CD14-positive monocyte (primary cell): ENCODE measurements around the gene IRF9. TPM values are rescaled to one million over a fixed set of nuclear protein-coding genes. Genes with fewer than 3 reads are reported as not detected.

Experiments used
- DNase-seq, 3 donors: peaks; one replicate each; pipeline ENCODE4 v3.0.0-alpha.2; 2011 to 2022
- H2AFZ ChIP-seq: 2 replicates; pipeline ENCODE4 v1.6.0; 2012; ENCODE audit warnings: mild to moderate bottlenecking, low read depth, low read length, inconsistent platforms; ENCODE audit not compliant: insufficient read depth, poor library complexity, severe bottlenecking
- H3K27ac ChIP-seq, 2 donors: 1 replicate in 1 of 2; 2 replicates in 1 of 2; pipeline ENCODE4 v1.5.1; 2012 to 2013; ENCODE audit warnings: low read length in 2 of 2, control low read depth in 1 of 2, inconsistent platforms in 1 of 2, low read depth in 1 of 2, mild to moderate bottlenecking in 1 of 2
- H3K27me3 ChIP-seq, 2 donors: one replicate each; pipeline versions ENCODE4 v1.6.0 to v1.6.1; 2011 to 2013; ENCODE audit warnings: low read length in 2 of 2; ENCODE audit not compliant: control insufficient read depth in 2 of 2, insufficient read depth in 2 of 2
- H3K36me3 ChIP-seq, 2 donors: replicated peaks in 1 of 2; 1 replicate in 1 of 2; 2 replicates in 1 of 2; pipeline versions ENCODE4 v1.5.1 to v1.6.1; 2012 to 2013; ENCODE audit warnings: low read length in 2 of 2, control low read depth in 1 of 2, inconsistent platforms in 1 of 2, mild to moderate bottlenecking in 1 of 2; ENCODE audit not compliant: insufficient read depth in 2 of 2, control insufficient read depth in 1 of 2
- H3K4me1 ChIP-seq, 2 donors: 1 replicate in 1 of 2; 2 replicates in 1 of 2; pipeline versions ENCODE4 v1.5.1 to v1.6.1; 2012 to 2013; ENCODE audit warnings: low read length in 2 of 2, control low read depth in 1 of 2, inconsistent platforms in 1 of 2, mild to moderate bottlenecking in 1 of 2, moderate library complexity in 1 of 2; ENCODE audit not compliant: insufficient read depth in 2 of 2, control insufficient read depth in 1 of 2
- H3K4me2 ChIP-seq: replicated peaks from 2 replicates; pipeline ENCODE3; 2012; ENCODE audit warnings: low read length, moderate library complexity, mild to moderate bottlenecking; ENCODE audit not compliant: poor library complexity, severe bottlenecking; ENCODE audit errors: extremely low read depth
- H3K4me3 ChIP-seq, 3 experiments: fragments of 200-600 bp in 1 of 3; sonication (generic) in 1 of 3; replicated peaks in 1 of 3; 1 replicate in 2 of 3; 2 replicates in 1 of 3; pipeline ENCODE4 v1.5.1; 2011 to 2013; ENCODE audit warnings: low read length in 3 of 3, mild to moderate bottlenecking in 3 of 3, control low read depth in 2 of 3, low read depth in 2 of 3, inconsistent platforms in 1 of 3, moderate library complexity in 1 of 3
- H3K79me2 ChIP-seq: 2 replicates; pipeline ENCODE4 v1.6.0; 2012; ENCODE audit warnings: mild to moderate bottlenecking, control low read depth, inconsistent platforms, low read length, moderate library complexity; ENCODE audit not compliant: insufficient read depth
- H3K9ac ChIP-seq: 2 replicates; pipeline ENCODE4 v1.6.0; 2017; ENCODE audit warnings: low read length, mild to moderate bottlenecking; ENCODE audit not compliant: insufficient read depth, poor library complexity, severe bottlenecking
- H3K9me3 ChIP-seq, 2 donors: replicated peaks in 1 of 2; 1 replicate in 1 of 2; 2 replicates in 1 of 2; pipeline versions ENCODE4 v1.5.1 to v1.6.1; 2012 to 2013; ENCODE audit warnings: low read length in 2 of 2, control low read depth in 1 of 2; ENCODE audit not compliant: control insufficient read depth in 1 of 2, insufficient read depth in 1 of 2
- H4K20me1 ChIP-seq: 2 replicates; pipeline ENCODE4 v1.6.0; 2012; ENCODE audit warnings: mild to moderate bottlenecking, low read length, control low read depth, moderate library complexity; ENCODE audit not compliant: insufficient read depth
- H3K27ac Mint-ChIP-seq, 7 donors: one replicate each; pipeline ENCODE4 v1.8.0; 2020; ENCODE audit warnings: mild to moderate bottlenecking in 7 of 7, mixed read lengths in 7 of 7, moderate library complexity in 6 of 7, inconsistent platforms in 2 of 7
- H3K27me3 Mint-ChIP-seq, 3 donors: one replicate each; pipeline ENCODE4 v1.8.0; 2021 to 2022; ENCODE audit warnings: low read depth in 3 of 3, mild to moderate bottlenecking in 3 of 3, mixed read lengths in 3 of 3, moderate library complexity in 3 of 3, inconsistent platforms in 1 of 3
- H3K36me3 Mint-ChIP-seq, 2 donors: one replicate each; pipeline ENCODE4 v1.8.0; 2020; ENCODE audit warnings: mixed read lengths in 2 of 2, inconsistent platforms in 1 of 2, mild to moderate bottlenecking in 1 of 2
- H3K4me1 Mint-ChIP-seq: one replicate; pipeline ENCODE4 v1.8.0; 2020; ENCODE audit warnings: mild to moderate bottlenecking, mixed read lengths
- H3K4me3 Mint-ChIP-seq, 2 donors: one replicate each; pipeline ENCODE4 v1.8.0; 2020; ENCODE audit warnings: mild to moderate bottlenecking in 2 of 2, mixed read lengths in 2 of 2, moderate library complexity in 1 of 2
- H3K9me3 Mint-ChIP-seq, 7 donors: one replicate each; pipeline ENCODE4 v1.8.0; 2020 to 2022; ENCODE audit warnings: mixed read lengths in 7 of 7, mild to moderate bottlenecking in 6 of 7, moderate library complexity in 6 of 7, inconsistent platforms in 2 of 7
- CTCF ChIP-seq: fragments of 200-600 bp; IDR thresholded peaks from one replicate; pipeline ENCODE4 v1.8.0; 2022; ENCODE audit warnings: antibody characterized with exemption, mild to moderate bottlenecking
- WGBS: methylation state at CpG from one replicate; pipeline ENCODE4 v1.1.5; 2013; ENCODE audit warnings: missing lambda C conversion rate; ENCODE audit not compliant: insufficient coverage; 5-methylcytosine and 5-hydroxymethylcytosine counted together
- intact Hi-C, 2 donors: fragments of 100-400 bp; cut with micrococcal nuclease; formaldehyde crosslinking; loops; one replicate each; pipeline versions ENCODE4 v1.15.0 to v1.15.1; 2023
- polyA plus RNA-seq, 3 donors: library from polyadenylated mRNA; depleted of rRNA in 1 of 3; unstranded in 2 of 3; stranded (reverse) in 1 of 3; fragments of 300-500 nt in 2 of 3; fragments of >200 nt in 1 of 3; fragmentation: Illumina TruSeq in 2 of 3; gene quantifications; 1 replicate in 2 of 3; 2 replicates in 1 of 3; pipeline ENCODE4 v1.2.3, GENCODE V29; 2012 to 2021

Gene IRF9
- polyA plus RNA-seq, 3 donors, result 44.7 to 208 (median 56.0) TPM

DNA sequence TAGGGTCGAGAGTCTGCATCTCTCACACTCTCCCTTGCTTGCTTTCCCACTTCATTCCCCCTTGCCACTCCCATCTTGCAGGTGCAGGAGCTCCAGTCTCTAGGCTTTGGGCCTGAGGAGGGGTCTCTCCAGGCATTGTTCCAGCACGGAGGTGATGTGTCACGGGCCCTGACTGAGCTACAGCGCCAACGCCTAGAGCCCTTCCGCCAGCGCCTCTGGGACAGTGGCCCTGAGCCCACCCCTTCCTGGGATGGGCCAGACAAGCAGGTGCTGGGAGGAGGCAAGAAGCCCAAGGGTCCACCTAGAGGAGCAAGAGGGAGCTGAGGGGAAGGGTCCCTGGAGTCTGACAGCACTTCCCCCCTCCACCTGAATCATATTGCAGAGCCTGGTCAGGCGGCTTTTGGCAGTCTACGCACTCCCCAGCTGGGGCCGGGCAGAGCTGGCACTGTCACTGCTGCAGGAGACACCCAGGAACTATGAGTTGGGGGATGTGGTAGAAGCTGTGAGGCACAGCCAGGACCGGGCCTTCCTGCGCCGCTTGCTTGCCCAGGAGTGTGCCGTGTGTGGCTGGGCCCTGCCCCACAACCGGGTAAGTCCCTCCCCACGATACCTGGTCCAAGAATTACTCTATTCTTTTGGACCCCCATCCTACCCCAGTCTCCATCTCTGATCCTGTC is 9.5 kb upstream of the IRF9 start:
- H3K9ac ChIP-seq, result no peak overlapping the region
- no peak overlapping the region for H2AFZ ChIP-seq
- Mint-ChIP-seq H3K27ac (peak overlapping the region in 2 of 7 donors; percentile 50 to 57), H3K4me3 (no peak overlapping the region), H3K9me3 (no peaks in the 10 kb centered on the region), H3K27me3 (peaks cover 0 to 2% (median 0%) of the 10 kb centered on the region in 3 donors), H3K4me1 (peaks cover 26% of the 10 kb centered on the region), H3K36me3 (peaks cover 60 to 77% of the 10 kb centered on the region in 2 donors)
- peaks cover 65 to 73% of the 10 kb centered on the region in 2 donors for H3K36me3 ChIP-seq
- peaks cover 45% of the 10 kb centered on the region for H4K20me1 ChIP-seq
- H3K4me3 ChIP-seq, result no peak overlapping the region
- no peaks in the 10 kb centered on the region for H3K27me3 ChIP-seq
- peaks cover 49% of the 10 kb centered on the region for H3K79me2 ChIP-seq
- H3K4me2 ChIP-seq, result no peak overlapping the region
- no peaks in the 10 kb centered on the region for H3K9me3 ChIP-seq
- WGBS, result 97% methylated on average over 6 of the region's 16 CpGs
- intact Hi-C loops, result no loop called here
- peaks cover 12 to 19% of the 10 kb centered on the region in 2 donors for H3K4me1 ChIP-seq
- TF ChIP-seq CTCF, result no peak
- DNase-seq, result no peak
- no peak overlapping the region for H3K27ac ChIP-seq

- H3K36me3 Mint-ChIP-seq, result peaks cover 65 to 92% of the 10 kb centered on the region in 2 donors
Measured at GRCh38 chr14:24155100-24155499, 6.0 kb upstream of the IRF9 start.

More at GRCh38 chr14:24155100-24155499, 6.0 kb upstream of the IRF9 start:
- TF ChIP-seq CTCF, result no peak
- H3K79me2 ChIP-seq, result peaks cover 22% of the 10 kb centered on the region
- 92% methylated on average over 10 of the region's 10 CpGs for WGBS
- Mint-ChIP-seq H3K27ac (peak overlapping the region in 4 of 7 donors; percentile 26 to 80 (median 42)), H3K27me3 (peaks cover 0 to 2% (median 0%) of the 10 kb centered on the region in 3 donors), H3K4me3 (no peak overlapping the region), H3K4me1 (peaks cover 9% of the 10 kb centered on the region), H3K9me3 (no peaks in the 10 kb centered on the region)
- H3K9ac ChIP-seq, result no peak overlapping the region
- peaks cover under 1 to 5% of the 10 kb centered on the region in 2 donors for H3K4me1 ChIP-seq
- no peaks in the 10 kb centered on the region for H3K9me3 ChIP-seq
- H3K27me3 ChIP-seq, result no peaks in the 10 kb centered on the region
- H3K27ac ChIP-seq, result peak overlapping the region in 1 of 2 donors; percentile 20
- intact Hi-C loops, result no loop called here
- DNase-seq, result no peak
- H3K36me3 ChIP-seq, result peaks cover 78 to 86% of the 10 kb centered on the region in 2 donors
- no peak overlapping the region for H2AFZ ChIP-seq
- no peak overlapping the region for H3K4me2 ChIP-seq
- H3K4me3 ChIP-seq, result no peak overlapping the region
- peaks cover 21% of the 10 kb centered on the region for H4K20me1 ChIP-seq
